Measurements from ENCODE around the gene ZNF184.

GRCh38 chr6:27415898-27416297 lies 57.0 kb downstream of the ZNF184 start:
- TF ChIP-seq CTCF (IDR thresholded peaks at IDR 0.05) = no peak
- no peak for TF ChIP-seq POLR2A (IDR thresholded peaks at IDR 0.05)
